Left lung (tissue), 14 donors: ENCODE results near the gene FOS. TPM values are rescaled to one million over a fixed set of nuclear protein-coding genes. Genes with fewer than 3 reads are reported as not detected.

Experiments used
- ATAC-seq: fragments of 200-7000 bp; cut with Tn5 transposase; one replicate; pipeline ENCODE4 v1.9.1; 2020; ENCODE audit warnings: moderate library complexity
- DNase-seq, 4 donors: peaks; one replicate each; pipeline ENCODE4 v3.0.0-alpha.2; 2013 to 2020
- H3K27ac ChIP-seq, 2 donors: fragments of 200-600 bp; sonication (generic) in 1 of 2; one replicate each; pipeline versions ENCODE4 v1.5.0 to v1.8.0; 2020 to 2021
- H3K27me3 ChIP-seq, 2 donors: fragments of 200-600 bp; sonication (generic) in 1 of 2; one replicate each; pipeline versions ENCODE4 v1.5.0 to v1.8.0; 2020 to 2021
- H3K36me3 ChIP-seq, 2 donors: fragments of 200-600 bp; sonication (generic) in 1 of 2; one replicate each; pipeline versions ENCODE4 v1.5.0 to v1.8.0; 2020 to 2021
- H3K4me1 ChIP-seq, 2 donors: fragments of 200-600 bp; one replicate each; pipeline ENCODE4 v1.8.0; 2021
- H3K4me3 ChIP-seq, 2 donors: fragments of 200-600 bp; sonication (generic) in 1 of 2; one replicate each; pipeline versions ENCODE4 v1.5.0 to v1.8.0; 2020 to 2021; ENCODE audit warnings: mild to moderate bottlenecking in 1 of 2
- H3K9me3 ChIP-seq, 2 donors: fragments of 200-600 bp; sonication (generic) in 1 of 2; one replicate each; pipeline versions ENCODE4 v1.5.0 to v1.8.0; 2020 to 2021
- intact Hi-C, 2 donors: fragments of 100-400 bp; cut with DNase I; formaldehyde crosslinking; loops; one replicate each; pipeline versions ENCODE4 v1.11.2 to v1.14.2; 2022
- long read RNA-seq, 12 donors: library from polyadenylated mRNA in 2 of 12; unstranded in 2 of 12; transcript quantifications; one replicate each; pipeline ENCODE4 v2.0.0 and lab custom pipeline, GENCODE V29; 2019 to 2026
- polyA plus RNA-seq, 6 donors: library from polyadenylated mRNA; unstranded; fragments of 120-200 nt; gene quantifications; one replicate each; pipeline ENCODE4 v1.2.1, GENCODE V29; 2013; ENCODE audit not compliant: insufficient read length in 6 of 6
- total RNA-seq, 2 donors: library from RNA; stranded (reverse); fragmentation: NEBNext Ultra II Directional; extraction: Animal tissue kit (Norgen Biotek cat#: 25700); gene quantifications; one replicate each; pipeline ENCODE4 v1.2.1, GENCODE V29; 2021
- TF ChIP-seq, protein P1 (sequence below), 2 donors: fragments of 200-600 bp; sonication (generic) in 1 of 2; IDR thresholded peaks; one replicate each; pipeline versions ENCODE4 v1.5.0 to v1.8.0; 2021; ENCODE audit warnings: antibody characterized with exemption in 2 of 2
- donor health status: DM: no; HTN: yes; CAD: no.
- donor health status: DM: no; HTN: no; CAD: no.

Gene FOS
- 100 to 1,000 TPM in 1 of 2 donors, 10 to 100 TPM in 1; 92.2 to 264 TPM for total RNA-seq
- polyA plus RNA-seq, result 1,000 to 10,000 TPM in 3 of 6 donors, 100 to 1,000 TPM in 2, 10 to 100 TPM in 1; 57.9 to 3,242 (median 1,036) TPM
- long read RNA-seq, donor 1, transcript FOS-206 (2 exons, 1,280 nt), result minor isoform, 22 of 146 reads
- long read RNA-seq, donor 1, transcript FOS-201 (4 exons, 2,158 nt), result major isoform, 77 of 146 reads
- long read RNA-seq, donor 1, transcript FOS-208 (3 exons, 1,496 nt), result minor isoform, 29 of 146 reads
- long read RNA-seq, donor 1, transcript FOS-204 (2 exons, 796 nt), result minor isoform, 9 of 146 reads
- long read RNA-seq, donor 1, partial matches to known transcripts, result 5 of 146 reads
- long read RNA-seq, donor 1, other reads (novel, unspliced or antisense), result 0 of 146 reads
- long read RNA-seq, donor 2, transcript FOS-206 (2 exons, 1,280 nt), result minor isoform, 67 of 340 reads
- long read RNA-seq, donor 2, transcript FOS-208 (3 exons, 1,496 nt), result minor isoform, 52 of 340 reads
- long read RNA-seq, donor 2, transcript FOS-204 (2 exons, 796 nt), result minor isoform, 24 of 340 reads
- long read RNA-seq, donor 2, transcript FOS-201 (4 exons, 2,158 nt), result major isoform, 169 of 340 reads
- long read RNA-seq, donor 2, partial matches to known transcripts, result 9 of 340 reads
- long read RNA-seq, donor 2, other reads (novel, unspliced or antisense), result 0 of 340 reads
- long read RNA-seq, donor 3, transcript FOS-206 (2 exons, 1,280 nt), result minor isoform, 14 of 130 reads
- long read RNA-seq, donor 3, transcript FOS-208 (3 exons, 1,496 nt), result minor isoform, 20 of 130 reads
- long read RNA-seq, donor 3, transcript FOS-201 (4 exons, 2,158 nt), result major isoform, 90 of 130 reads
- long read RNA-seq, donor 3, partial matches to known transcripts, result 0 of 130 reads
- long read RNA-seq, donor 3, other reads (novel, unspliced or antisense), result 0 of 130 reads
- long read RNA-seq, donor 4, transcript FOS-201 (4 exons, 2,158 nt), result major isoform, 123 of 143 reads
- long read RNA-seq, donor 4, partial matches to known transcripts, result 0 of 143 reads
- long read RNA-seq, donor 4, other reads (novel, unspliced or antisense), result 13 of 143 reads
- long read RNA-seq, donor 5, transcript FOS-205 (3 exons, 629 nt), result minor isoform, 16 of 310 reads
- long read RNA-seq, donor 5, transcript FOS-201 (4 exons, 2,158 nt), result major isoform, 126 of 310 reads
- long read RNA-seq, donor 5, transcript FOS-206 (2 exons, 1,280 nt), result minor isoform, 56 of 310 reads
- long read RNA-seq, donor 5, transcript FOS-208 (3 exons, 1,496 nt), result minor isoform, 43 of 310 reads
- long read RNA-seq, donor 5, partial matches to known transcripts, result 56 of 310 reads
- long read RNA-seq, donor 5, other reads (novel, unspliced or antisense), result 5 of 310 reads
- long read RNA-seq, donor 6, transcript FOS-201 (4 exons, 2,158 nt), result major isoform, 165 of 280 reads
- long read RNA-seq, donor 6, transcript FOS-204 (2 exons, 796 nt), result minor isoform, 17 of 280 reads
- long read RNA-seq, donor 6, transcript FOS-208 (3 exons, 1,496 nt), result minor isoform, 47 of 280 reads
- long read RNA-seq, donor 6, transcript FOS-206 (2 exons, 1,280 nt), result minor isoform, 30 of 280 reads
- long read RNA-seq, donor 6, partial matches to known transcripts, result 7 of 280 reads
- long read RNA-seq, donor 6, other reads (novel, unspliced or antisense), result 0 of 280 reads
- long read RNA-seq, donor 7, partial matches to known transcripts, result 0 of 3 reads
- long read RNA-seq, donor 7, other reads (novel, unspliced or antisense), result 0 of 3 reads
- long read RNA-seq, donor 8, transcript FOS-201 (4 exons, 2,158 nt), result major isoform, 156 of 243 reads
- long read RNA-seq, donor 8, transcript FOS-206 (2 exons, 1,280 nt), result minor isoform, 24 of 243 reads
- long read RNA-seq, donor 8, transcript FOS-208 (3 exons, 1,496 nt), result minor isoform, 40 of 243 reads
- long read RNA-seq, donor 8, transcript FOS-204 (2 exons, 796 nt), result minor isoform, 16 of 243 reads
- long read RNA-seq, donor 8, partial matches to known transcripts, result 0 of 243 reads
- long read RNA-seq, donor 8, other reads (novel, unspliced or antisense), result 0 of 243 reads
- long read RNA-seq, donor 9, partial matches to known transcripts, result 0 of 1 reads
- long read RNA-seq, donor 9, other reads (novel, unspliced or antisense), result 0 of 1 reads
- long read RNA-seq, donor 10, transcript FOS-201 (4 exons, 2,158 nt), result major isoform, 18 of 20 reads
- long read RNA-seq, donor 10, partial matches to known transcripts, result 0 of 20 reads
- long read RNA-seq, donor 10, other reads (novel, unspliced or antisense), result 1 of 20 reads
- long read RNA-seq, donor 11, result 0 reads
- long read RNA-seq, donor 12, transcript FOS-201 (4 exons, 2,158 nt), result major isoform, 106 of 171 reads
- long read RNA-seq, donor 12, transcript FOS-208 (3 exons, 1,496 nt), result minor isoform, 26 of 171 reads
- long read RNA-seq, donor 12, transcript FOS-204 (2 exons, 796 nt), result minor isoform, 11 of 171 reads
- long read RNA-seq, donor 12, transcript FOS-206 (2 exons, 1,280 nt), result minor isoform, 22 of 171 reads
- long read RNA-seq, donor 12, partial matches to known transcripts, result 0 of 171 reads
- long read RNA-seq, donor 12, other reads (novel, unspliced or antisense), result 0 of 171 reads

DNA sequence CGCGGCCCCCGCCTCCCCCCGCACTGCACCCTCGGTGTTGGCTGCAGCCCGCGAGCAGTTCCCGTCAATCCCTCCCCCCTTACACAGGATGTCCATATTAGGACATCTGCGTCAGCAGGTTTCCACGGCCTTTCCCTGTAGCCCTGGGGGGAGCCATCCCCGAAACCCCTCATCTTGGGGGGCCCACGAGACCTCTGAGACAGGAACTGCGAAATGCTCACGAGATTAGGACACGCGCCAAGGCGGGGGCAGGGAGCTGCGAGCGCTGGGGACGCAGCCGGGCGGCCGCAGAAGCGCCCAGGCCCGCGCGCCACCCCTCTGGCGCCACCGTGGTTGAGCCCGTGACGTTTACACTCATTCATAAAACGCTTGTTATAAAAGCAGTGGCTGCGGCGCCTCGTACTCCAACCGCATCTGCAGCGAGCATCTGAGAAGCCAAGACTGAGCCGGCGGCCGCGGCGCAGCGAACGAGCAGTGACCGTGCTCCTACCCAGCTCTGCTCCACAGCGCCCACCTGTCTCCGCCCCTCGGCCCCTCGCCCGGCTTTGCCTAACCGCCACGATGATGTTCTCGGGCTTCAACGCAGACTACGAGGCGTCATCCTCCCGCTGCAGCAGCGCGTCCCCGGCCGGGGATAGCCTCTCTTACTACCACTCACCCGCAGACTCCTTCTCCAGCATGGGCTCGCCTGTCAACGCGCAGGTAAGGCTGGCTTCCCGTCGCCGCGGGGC lies at the start of gene FOS:
FOS (plus strand) TSS at position 407 of the 731 bp plus-strand sequence; CDS start at position 562, 155 bp downstream.
- Histone ChIP-seq H3K27me3 (no peaks in the 10 kb centered on the region), H3K9me3 (no peaks in the 10 kb centered on the region), H3K27ac (peak within 1 kb of the TSS; percentile 99 to 100), H3K36me3 (peaks cover 0 to 31% of the 10 kb centered on the region in 2 donors), H3K4me3 (peak within 1 kb of the TSS; percentile 61 to 87), H3K4me1 (peaks cover 26 to 74% of the 10 kb centered on the region in 2 donors)
- TF ChIP-seq, protein P1, sequence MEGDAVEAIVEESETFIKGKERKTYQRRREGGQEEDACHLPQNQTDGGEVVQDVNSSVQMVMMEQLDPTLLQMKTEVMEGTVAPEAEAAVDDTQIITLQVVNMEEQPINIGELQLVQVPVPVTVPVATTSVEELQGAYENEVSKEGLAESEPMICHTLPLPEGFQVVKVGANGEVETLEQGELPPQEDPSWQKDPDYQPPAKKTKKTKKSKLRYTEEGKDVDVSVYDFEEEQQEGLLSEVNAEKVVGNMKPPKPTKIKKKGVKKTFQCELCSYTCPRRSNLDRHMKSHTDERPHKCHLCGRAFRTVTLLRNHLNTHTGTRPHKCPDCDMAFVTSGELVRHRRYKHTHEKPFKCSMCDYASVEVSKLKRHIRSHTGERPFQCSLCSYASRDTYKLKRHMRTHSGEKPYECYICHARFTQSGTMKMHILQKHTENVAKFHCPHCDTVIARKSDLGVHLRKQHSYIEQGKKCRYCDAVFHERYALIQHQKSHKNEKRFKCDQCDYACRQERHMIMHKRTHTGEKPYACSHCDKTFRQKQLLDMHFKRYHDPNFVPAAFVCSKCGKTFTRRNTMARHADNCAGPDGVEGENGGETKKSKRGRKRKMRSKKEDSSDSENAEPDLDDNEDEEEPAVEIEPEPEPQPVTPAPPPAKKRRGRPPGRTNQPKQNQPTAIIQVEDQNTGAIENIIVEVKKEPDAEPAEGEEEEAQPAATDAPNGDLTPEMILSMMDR (IDR thresholded peaks at IDR 0.05), result no peak
- ATAC-seq, result peak; percentile 71
- DNase-seq, result peak; percentile 93 to 97 (median 96)
- intact Hi-C loops, result no loop called here

DNA sequence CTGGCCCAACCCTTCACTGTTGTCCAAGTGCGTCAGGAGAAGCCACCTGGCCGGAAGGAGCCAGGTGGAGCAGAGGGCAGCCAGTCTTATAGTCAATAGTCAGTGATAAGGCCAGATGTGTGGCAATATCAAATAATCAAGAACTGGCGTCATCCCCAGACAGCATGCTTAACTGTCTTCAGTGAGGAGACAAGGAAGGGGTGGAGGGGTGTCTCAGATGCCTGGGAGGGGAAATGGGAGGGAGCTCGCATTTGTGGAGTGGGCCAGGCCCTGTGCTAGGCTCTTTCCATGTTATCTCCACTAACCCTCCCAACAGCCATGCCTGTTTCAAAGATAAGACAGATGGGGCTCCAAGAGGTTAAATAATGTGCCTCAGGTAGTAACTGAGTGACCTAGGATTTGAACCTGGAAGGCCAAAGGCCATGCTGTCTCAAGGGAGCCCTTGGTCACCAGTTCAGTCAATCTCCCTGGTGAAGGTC lies 48.9 kb upstream of the FOS start:
- TF ChIP-seq, protein P1 (IDR thresholded peaks at IDR 0.05), result no peak
- intact Hi-C loops, result loop anchor here in 1 of 2 donors (10.0 kb wide), 1 partner anchor 45 kb away; no protein-coding TSS in a partner anchor

DNA sequence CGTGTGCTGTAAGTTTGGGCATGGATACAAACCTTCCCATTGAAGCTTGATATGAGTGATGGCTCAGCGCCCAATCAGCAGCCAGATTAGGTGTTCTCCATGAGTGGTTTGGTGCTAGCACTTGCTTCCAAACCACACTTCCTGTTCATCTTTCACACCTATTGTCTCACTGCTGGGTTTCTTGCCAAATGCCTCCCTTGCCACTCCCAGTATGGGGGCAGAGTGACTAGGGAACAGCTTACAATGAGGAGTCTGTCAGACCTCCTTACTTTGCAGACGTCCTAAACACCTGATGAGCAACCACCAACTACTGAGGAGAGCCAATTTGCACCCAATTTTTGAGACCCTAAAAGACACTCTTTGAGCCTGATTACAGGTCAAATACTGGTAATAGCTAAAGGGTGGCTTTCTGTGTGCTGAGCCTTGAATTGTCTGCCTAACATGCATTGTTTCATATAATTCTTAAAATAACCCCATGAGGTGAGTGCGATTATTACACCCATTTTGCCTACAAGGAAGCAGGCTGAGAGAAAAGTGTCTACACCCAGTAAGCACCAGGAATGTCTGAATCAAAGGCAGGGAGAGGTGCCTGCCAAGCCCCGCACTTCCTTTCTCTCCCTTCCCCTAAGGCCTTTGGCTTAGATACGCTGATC lies 48.4 kb upstream of the FOS start:
- TF ChIP-seq, protein P1 (IDR thresholded peaks at IDR 0.05), result peak in 1 of 2 donors; percentile 34
- no peak for DNase-seq
- peak; percentile 72 for ATAC-seq
- intact Hi-C loops, result loop anchor here in 1 of 2 donors (10.0 kb wide), 1 partner anchor 45 kb away; no protein-coding TSS in a partner anchor
- H3K36me3 ChIP-seq, result no peaks in the 10 kb centered on the region
- H3K4me1 ChIP-seq, result peaks cover 11 to 45% of the 10 kb centered on the region in 2 donors
- H3K27ac ChIP-seq, result peak overlapping the region in 1 of 2 donors; percentile 48
- H3K9me3 ChIP-seq, result no peaks in the 10 kb centered on the region
- H3K27me3 ChIP-seq, result no peaks in the 10 kb centered on the region
- no peak overlapping the region for H3K4me3 ChIP-seq

More for the DNA sequence above, 48.9 kb upstream of the FOS start:
- Histone ChIP-seq H3K4me1 (peaks cover 11 to 39% of the 10 kb centered on the region in 2 donors), H3K4me3 (no peak overlapping the region), H3K9me3 (no peaks in the 10 kb centered on the region), H3K36me3 (no peaks in the 10 kb centered on the region), H3K27ac (peak overlapping the region in 1 of 2 donors; percentile 48), H3K27me3 (no peaks in the 10 kb centered on the region)
- ATAC-seq (no peak), DNase-seq (no peak)
